Parathyroid adenoma (tissue), 2 donors: Measurements from ENCODE around the gene TC2N.
A peak's percentile ranks its signal among the peaks of the same experiment; 100 is the strongest.

Source experiments
- H2AFZ ChIP-seq: fragments of 300-600 bp; sonication (generic); one replicate; pipeline ENCODE4 v1.7.0; 2017; ENCODE audit warnings: antibody characterized with exemption, mild to moderate bottlenecking
- H3K27ac ChIP-seq: fragments of 300-600 bp; sonication (generic); one replicate; pipeline ENCODE4 v1.7.0; 2017
- H3K27me3 ChIP-seq: fragments of 300-600 bp; sonication (generic); one replicate; pipeline ENCODE4 v1.7.0; 2017; ENCODE audit warnings: low read length; ENCODE audit not compliant: control insufficient read depth, insufficient read depth
- H3K36me3 ChIP-seq: fragments of 300-600 bp; sonication (generic); one replicate; pipeline ENCODE4 v1.7.0; 2017; ENCODE audit warnings: low read length; ENCODE audit not compliant: control insufficient read depth, insufficient read depth
- H3K4me1 ChIP-seq: fragments of 300-600 bp; sonication (generic); one replicate; pipeline ENCODE4 v1.7.0; 2017; ENCODE audit warnings: control low read depth
- H3K4me2 ChIP-seq: fragments of 300-600 bp; sonication (generic); one replicate; pipeline ENCODE4 v1.7.0; 2017; ENCODE audit warnings: low read length
- H3K4me3 ChIP-seq: fragments of 300-600 bp; sonication (generic); one replicate; pipeline ENCODE4 v1.7.0; 2017; ENCODE audit warnings: low read depth, low read length
- H3K79me2 ChIP-seq: fragments of 300-600 bp; sonication (generic); one replicate; pipeline ENCODE4 v1.7.0; 2017; ENCODE audit warnings: control low read depth
- H3K9ac ChIP-seq: fragments of 300-600 bp; sonication (generic); one replicate; pipeline ENCODE4 v1.7.0; 2017; ENCODE audit warnings: mild to moderate bottlenecking
- H3K9me3 ChIP-seq: fragments of 300-600 bp; sonication (generic); one replicate; pipeline ENCODE4 v1.7.0; 2017; ENCODE audit warnings: low read length; ENCODE audit not compliant: control insufficient read depth
- TF ChIP-seq, protein P1 (sequence below): fragments of 300-600 bp; sonication (generic); IDR thresholded peaks from one replicate; pipeline ENCODE4 v1.7.0; 2017; ENCODE audit warnings: antibody characterized with exemption, mild to moderate bottlenecking
- donor health status: primary hyperparathyroidism.

Gene TC2N

DNA sequence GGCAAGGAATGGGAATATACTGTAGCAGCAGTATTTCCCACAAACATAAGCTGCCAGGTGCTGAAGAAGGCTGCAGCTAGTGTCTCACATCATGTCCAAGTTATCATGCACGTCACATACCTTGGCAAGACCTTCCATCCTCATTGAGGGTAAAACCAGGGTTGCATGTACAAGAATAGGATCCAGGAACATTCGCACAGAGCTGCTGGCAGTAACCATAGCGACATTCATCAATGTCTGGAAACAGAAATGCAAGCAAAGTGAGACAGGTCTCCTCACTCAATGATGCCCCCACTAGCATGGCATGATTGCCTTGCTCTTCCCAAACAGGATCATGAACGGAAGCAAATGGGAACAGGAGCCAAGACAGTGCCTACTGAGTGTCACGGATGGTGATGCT is 23.8 kb upstream of the TC2N start:
- no peak overlapping the region for H3K4me3 ChIP-seq
- H3K27me3 ChIP-seq, result no peaks in the 10 kb centered on the region
- H3K36me3 ChIP-seq, result no peaks in the 10 kb centered on the region
- no peaks in the 10 kb centered on the region for H3K9me3 ChIP-seq
- H3K4me2 ChIP-seq, result no peak overlapping the region
- TF ChIP-seq, protein P1, sequence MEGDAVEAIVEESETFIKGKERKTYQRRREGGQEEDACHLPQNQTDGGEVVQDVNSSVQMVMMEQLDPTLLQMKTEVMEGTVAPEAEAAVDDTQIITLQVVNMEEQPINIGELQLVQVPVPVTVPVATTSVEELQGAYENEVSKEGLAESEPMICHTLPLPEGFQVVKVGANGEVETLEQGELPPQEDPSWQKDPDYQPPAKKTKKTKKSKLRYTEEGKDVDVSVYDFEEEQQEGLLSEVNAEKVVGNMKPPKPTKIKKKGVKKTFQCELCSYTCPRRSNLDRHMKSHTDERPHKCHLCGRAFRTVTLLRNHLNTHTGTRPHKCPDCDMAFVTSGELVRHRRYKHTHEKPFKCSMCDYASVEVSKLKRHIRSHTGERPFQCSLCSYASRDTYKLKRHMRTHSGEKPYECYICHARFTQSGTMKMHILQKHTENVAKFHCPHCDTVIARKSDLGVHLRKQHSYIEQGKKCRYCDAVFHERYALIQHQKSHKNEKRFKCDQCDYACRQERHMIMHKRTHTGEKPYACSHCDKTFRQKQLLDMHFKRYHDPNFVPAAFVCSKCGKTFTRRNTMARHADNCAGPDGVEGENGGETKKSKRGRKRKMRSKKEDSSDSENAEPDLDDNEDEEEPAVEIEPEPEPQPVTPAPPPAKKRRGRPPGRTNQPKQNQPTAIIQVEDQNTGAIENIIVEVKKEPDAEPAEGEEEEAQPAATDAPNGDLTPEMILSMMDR, result no peak
- H2AFZ ChIP-seq, result no peak overlapping the region
- no peak overlapping the region for H3K27ac ChIP-seq
- no peaks in the 10 kb centered on the region for H3K79me2 ChIP-seq
- H3K9ac ChIP-seq, result no peak overlapping the region
- H3K4me1 ChIP-seq, result peaks cover 14% of the 10 kb centered on the region

DNA sequence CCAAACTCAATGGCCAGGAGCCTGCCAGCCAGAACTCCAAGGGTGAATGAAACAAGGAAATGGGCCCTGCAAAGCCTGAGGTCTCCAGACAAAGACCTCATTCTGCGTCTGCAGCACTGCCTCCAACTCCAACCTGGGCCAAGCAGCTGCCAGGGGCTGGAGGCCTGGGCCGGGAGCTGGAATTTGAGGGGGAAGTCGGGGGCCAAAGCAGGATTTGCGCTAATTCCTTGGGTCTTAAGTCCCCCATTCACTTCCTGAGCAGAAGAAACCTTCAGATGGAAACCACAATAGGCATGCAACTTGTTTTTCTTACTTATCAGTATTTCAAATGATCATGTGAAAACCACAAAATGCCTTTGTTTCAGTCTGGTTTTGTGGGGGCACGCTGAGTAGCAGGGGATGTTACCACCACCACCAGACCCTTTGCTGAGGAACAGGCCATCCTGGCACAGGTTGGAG is 23.0 kb upstream of the TC2N start:
- no peaks in the 10 kb centered on the region for H3K27me3 ChIP-seq

DNA sequence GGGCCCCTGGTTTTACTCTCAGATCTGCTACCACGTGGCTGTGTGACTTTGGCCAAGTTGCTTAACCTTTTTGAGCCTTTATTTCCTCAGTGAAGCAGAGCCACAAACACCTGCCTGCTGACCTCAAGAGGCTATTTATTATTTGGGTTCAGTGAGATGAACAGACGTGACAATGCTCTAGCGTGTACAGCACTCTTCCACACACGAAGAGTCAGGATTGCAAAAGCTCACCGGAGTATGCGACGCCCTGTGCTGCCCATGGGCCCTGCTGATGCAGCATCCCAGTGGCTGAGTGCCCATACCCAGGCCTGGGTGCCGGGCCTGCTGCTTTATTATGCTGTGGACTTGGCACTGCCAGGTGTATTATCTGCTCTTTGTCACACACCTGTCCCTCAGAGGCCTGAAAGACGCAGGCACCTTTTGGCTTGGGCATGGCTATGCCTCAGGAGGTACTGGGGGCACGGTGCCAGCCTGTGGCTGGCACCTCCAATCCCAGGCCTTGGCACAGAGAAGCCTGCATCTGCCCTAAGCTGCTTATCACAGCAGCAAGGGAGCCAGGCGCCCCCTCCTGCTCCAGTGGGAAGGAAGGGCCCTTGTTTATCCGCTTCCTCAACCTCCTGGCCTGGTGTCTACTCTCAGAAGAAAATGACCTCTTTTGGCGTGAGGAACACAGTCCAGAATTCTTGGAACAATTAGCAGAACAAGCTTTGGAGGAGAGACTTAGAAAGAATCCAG is 22.3 kb upstream of the TC2N start:
- TF ChIP-seq, protein P1, result peak; percentile 20
- Histone ChIP-seq H3K36me3 (no peaks in the 10 kb centered on the region), H3K27ac (peak overlapping the region; percentile 76), H3K4me3 (no peak overlapping the region), H3K9ac (no peak overlapping the region), H3K9me3 (no peaks in the 10 kb centered on the region), H2AFZ (peak overlapping the region; percentile 93), H3K27me3 (no peaks in the 10 kb centered on the region), H3K4me2 (no peak overlapping the region), H3K79me2 (no peaks in the 10 kb centered on the region), H3K4me1 (peaks cover 14% of the 10 kb centered on the region)

More for the DNA sequence above, 23.0 kb upstream of the TC2N start:
- Histone ChIP-seq H3K27ac (peak overlapping the region; percentile 76), H3K4me1 (peaks cover 14% of the 10 kb centered on the region), H3K9ac (no peak overlapping the region), H3K79me2 (no peaks in the 10 kb centered on the region), H3K4me2 (no peak overlapping the region), H3K4me3 (no peak overlapping the region), H3K9me3 (no peaks in the 10 kb centered on the region), H3K36me3 (no peaks in the 10 kb centered on the region), H2AFZ (peak overlapping the region; percentile 93)
- TF ChIP-seq, protein P1, result no peak

DNA sequence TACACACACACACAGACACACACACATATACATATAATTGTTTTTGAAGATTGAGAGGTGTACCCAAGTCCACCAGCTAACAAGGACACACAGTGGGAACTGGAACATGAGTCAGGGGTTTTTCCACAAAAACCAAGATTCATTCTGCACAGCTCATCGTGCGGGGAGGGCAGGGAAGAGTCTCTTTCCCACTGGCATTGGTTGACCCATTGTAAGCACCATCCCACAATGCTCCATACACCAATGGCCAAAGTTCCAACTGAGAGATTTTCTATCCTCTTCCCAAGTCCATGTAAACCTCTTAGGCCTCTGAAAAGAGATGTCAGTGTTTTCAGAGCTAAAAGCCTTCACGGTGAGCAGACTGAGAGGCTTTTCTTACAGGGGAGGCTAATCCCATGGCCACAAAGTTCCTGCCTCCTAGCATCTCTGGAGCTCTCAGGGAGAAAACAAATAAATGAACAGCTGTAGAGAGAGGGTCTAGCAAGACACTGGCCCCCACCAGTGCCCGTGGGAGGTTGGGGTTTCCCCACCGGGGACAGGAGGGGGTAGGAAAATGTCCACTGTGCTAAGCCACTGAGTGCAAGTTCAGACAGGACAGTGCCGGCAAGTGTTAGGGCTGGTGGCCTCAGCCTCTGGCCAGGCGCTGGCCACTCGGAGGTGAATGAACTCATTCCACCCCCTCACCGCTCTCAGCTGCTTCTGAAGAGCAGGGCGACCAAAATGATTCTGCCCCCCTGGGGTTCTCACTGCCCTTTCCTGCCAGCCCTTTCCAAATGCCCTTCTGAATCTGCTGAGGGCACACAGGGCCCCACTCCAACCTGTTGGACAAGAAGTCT is 21.5 kb upstream of the TC2N start:
- peak overlapping the region; percentile 93 for H2AFZ ChIP-seq
- H3K9ac ChIP-seq, result no peak overlapping the region
- no peaks in the 10 kb centered on the region for H3K79me2 ChIP-seq
- TF ChIP-seq, protein P1, result no peak
- H3K27me3 ChIP-seq, result no peaks in the 10 kb centered on the region
- H3K9me3 ChIP-seq, result no peaks in the 10 kb centered on the region
- H3K4me2 ChIP-seq, result no peak overlapping the region
- peaks cover 14% of the 10 kb centered on the region for H3K4me1 ChIP-seq
- H3K4me3 ChIP-seq, result no peak overlapping the region
- H3K36me3 ChIP-seq, result no peaks in the 10 kb centered on the region
- H3K27ac ChIP-seq, result no peak overlapping the region
